WTC11 (cell line): ENCODE results near the gene CYP4A22. TPM values are rescaled to one million over a fixed set of nuclear protein-coding genes. Genes with fewer than 3 reads are reported as not detected.
"Not testable (repeated sequence)": the region's sequence is repeated elsewhere in the genome, so short reads cannot be mapped to it uniquely, and the experiment has no call there.

Experiments used
- ATAC-seq: fragments of 200-7000 bp; cut with Tn5 transposase; 2 replicates; pipeline ENCODE4 v1.10.0; 2021; ENCODE audit warnings: mild to moderate bottlenecking, moderate library complexity
- CTCF ChIA-PET: fragments of 300-600 bp; sonication (Branson Sonifier 250); formaldehyde crosslinking; loops from one replicate; lab custom pipeline; 2021; ENCODE audit warnings: antibody characterized with exemption; lab: Charles Lee
- POLR2A ChIA-PET: fragments of 350-600 bp; sonication (Branson Sonifier 250); formaldehyde crosslinking; loops from one replicate; lab custom pipeline; 2021; ENCODE audit warnings: antibody characterized with exemption; lab: Charles Lee
- DNase-seq: peaks from one replicate; pipeline ENCODE4 v3.0.0; 2021; ENCODE audit warnings: low spot score
- H3K27ac Mint-ChIP-seq: 2 replicates; pipeline ENCODE4 v1.8.0; 2021; ENCODE audit warnings: mixed read lengths
- H3K27me3 Mint-ChIP-seq: 2 replicates; pipeline ENCODE4 v1.8.0; 2021; ENCODE audit warnings: low read depth, mild to moderate bottlenecking, moderate library complexity, mixed read lengths
- H3K36me3 Mint-ChIP-seq: 2 replicates; pipeline ENCODE4 v1.8.0; 2021; ENCODE audit warnings: mixed read lengths
- H3K4me1 Mint-ChIP-seq: 2 replicates; pipeline ENCODE4 v1.8.0; 2022; ENCODE audit warnings: mixed read lengths
- H3K4me3 Mint-ChIP-seq: 2 replicates; pipeline ENCODE4 v1.8.0; 2021; ENCODE audit warnings: mild to moderate bottlenecking, moderate library complexity, mixed read lengths
- H3K9me3 Mint-ChIP-seq: 2 replicates; pipeline ENCODE4 v1.8.0; 2021; ENCODE audit warnings: mixed read lengths
- ATF6 ChIP-seq: sonication (generic); formaldehyde crosslinking; IDR thresholded peaks from 2 replicates; pipeline ENCODE4 v1.8.1; 2023; ENCODE audit warnings: mild to moderate bottlenecking, missing genetic modification reagents
- MAX ChIP-seq: sonication (generic); formaldehyde crosslinking; IDR thresholded peaks from 2 replicates; pipeline ENCODE4 v1.8.0; 2022; ENCODE audit warnings: mild to moderate bottlenecking, missing genetic modification reagents
- NFATC4 ChIP-seq: fragments of 250-450 bp; sonication (Bioruptor Pico); IDR thresholded peaks from 2 replicates; pipeline ENCODE4 v1.9.0; 2021; ENCODE audit warnings: mild to moderate bottlenecking
- PRDM15 ChIP-seq: sonication (generic); formaldehyde crosslinking; IDR thresholded peaks from 2 replicates; pipeline ENCODE4 v1.8.0; 2022; ENCODE audit warnings: missing genetic modification reagents
- PREB ChIP-seq: sonication (generic); formaldehyde crosslinking; IDR thresholded peaks from 2 replicates; pipeline ENCODE4 v1.8.1; 2022; ENCODE audit warnings: mild to moderate bottlenecking, missing genetic modification reagents, moderate library complexity, borderline replicate concordance
- PRRX2 ChIP-seq: fragments of 250-450 bp; sonication (Bioruptor Pico); IDR thresholded peaks from 2 replicates; pipeline ENCODE4 v1.8.0; 2021; ENCODE audit warnings: mild to moderate bottlenecking
- SMAD4 ChIP-seq: sonication (generic); formaldehyde crosslinking; IDR thresholded peaks from 2 replicates; pipeline ENCODE4 v1.8.0; 2022; ENCODE audit warnings: mild to moderate bottlenecking, missing genetic modification reagents
- total RNA-seq: library from RNA; stranded (reverse); gene quantifications from 3 replicates; pipeline ENCODE4 v1.2.3, GENCODE V29; 2021
- TF ChIP-seq, protein P1 (sequence below): sonication (generic); formaldehyde crosslinking; IDR thresholded peaks from 2 replicates; pipeline ENCODE4 v1.8.0; 2022; ENCODE audit warnings: mild to moderate bottlenecking, missing genetic modification reagents
- TF ChIP-seq, protein P2 (sequence below): sonication (generic); formaldehyde crosslinking; IDR thresholded peaks from 2 replicates; pipeline ENCODE4 v1.8.1; 2023; ENCODE audit warnings: mild to moderate bottlenecking, missing genetic modification reagents, borderline replicate concordance
- TF ChIP-seq, protein P3 (sequence below): sonication (generic); formaldehyde crosslinking; conservative IDR thresholded peaks from 2 replicates; pipeline ENCODE4 v1.8.1; 2022; ENCODE audit warnings: mild to moderate bottlenecking, missing genetic modification reagents

The CYP4A22 gene
- total RNA-seq, 1 experiment from 2014 or later, result not detected

- TF ChIP-seq, protein P1, sequence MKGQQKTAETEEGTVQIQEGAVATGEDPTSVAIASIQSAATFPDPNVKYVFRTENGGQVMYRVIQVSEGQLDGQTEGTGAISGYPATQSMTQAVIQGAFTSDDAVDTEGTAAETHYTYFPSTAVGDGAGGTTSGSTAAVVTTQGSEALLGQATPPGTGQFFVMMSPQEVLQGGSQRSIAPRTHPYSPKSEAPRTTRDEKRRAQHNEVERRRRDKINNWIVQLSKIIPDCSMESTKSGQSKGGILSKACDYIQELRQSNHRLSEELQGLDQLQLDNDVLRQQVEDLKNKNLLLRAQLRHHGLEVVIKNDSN (CRISPR knock-in tag), result no peak
- no peak for TF ChIP-seq PRDM15
Observed at GRCh38 chr1:47137925-47138615, 829 bp downstream of the CYP4A22 start (continued).

- H3K4me1 Mint-ChIP-seq, H3K36me3 Mint-ChIP-seq, H3K4me3 Mint-ChIP-seq, H3K27ac Mint-ChIP-seq, DNase-seq, ATAC-seq, CTCF ChIA-PET, POLR2A ChIA-PET, H3K9me3 Mint-ChIP-seq: not testable (repeated sequence)
- peaks cover 41% of the 10 kb centered on the region for H3K27me3 Mint-ChIP-seq
Observed at GRCh38 chr1:47140358-47140757, 3.1 kb downstream of the CYP4A22 start.

DNA sequence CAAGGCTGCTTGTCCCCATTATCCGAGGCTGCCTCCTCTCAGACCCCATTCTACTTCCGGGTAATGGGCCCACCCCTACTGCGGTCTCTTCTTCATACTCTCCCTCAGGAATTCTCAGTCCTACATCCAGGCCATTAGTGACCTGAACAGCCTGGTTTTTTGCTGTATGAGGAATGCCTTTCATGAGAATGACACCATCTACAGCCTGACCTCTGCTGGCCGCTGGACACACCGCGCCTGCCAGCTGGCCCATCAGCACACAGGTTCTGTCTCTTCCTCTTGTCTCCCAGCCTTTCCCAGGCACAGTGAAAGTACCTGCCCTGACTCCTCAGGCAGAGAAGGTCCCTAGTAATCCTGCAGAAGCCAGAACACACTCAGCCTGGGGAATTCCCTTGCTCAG lies 6.4 kb downstream of the CYP4A22 start:
- POLR2A ChIA-PET, result not testable (repeated sequence)

DNA sequence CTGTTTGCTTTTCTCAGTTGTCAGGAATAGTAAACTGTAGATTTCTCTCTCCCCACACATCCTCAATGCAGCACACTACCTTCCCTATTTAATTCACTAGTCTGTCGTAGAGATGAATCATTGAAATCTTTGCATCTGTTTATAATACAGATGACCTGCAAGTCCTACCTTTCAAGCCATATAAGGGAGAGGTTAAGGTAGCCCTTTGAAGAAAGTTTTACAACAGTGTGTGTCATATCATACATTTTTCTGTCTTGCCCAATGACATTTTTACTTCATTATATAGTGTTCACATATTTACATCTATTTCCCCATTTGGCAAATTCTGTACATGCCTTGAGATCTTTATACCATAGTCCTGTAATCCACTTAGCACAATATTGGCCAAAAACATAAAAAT lies 9.3 kb downstream of the CYP4A22 start:
- not testable (repeated sequence) for H3K9me3 Mint-ChIP-seq, H3K4me1 Mint-ChIP-seq

More for the DNA sequence above, 6.4 kb downstream of the CYP4A22 start:
- H3K27ac Mint-ChIP-seq, H3K9me3 Mint-ChIP-seq, H3K36me3 Mint-ChIP-seq, CTCF ChIA-PET, H3K4me1 Mint-ChIP-seq, H3K4me3 Mint-ChIP-seq: not testable (repeated sequence)
- peaks cover 14% of the 10 kb centered on the region for H3K27me3 Mint-ChIP-seq
- ATAC-seq (peak; percentile 91), DNase-seq (peak; percentile 51)

DNA sequence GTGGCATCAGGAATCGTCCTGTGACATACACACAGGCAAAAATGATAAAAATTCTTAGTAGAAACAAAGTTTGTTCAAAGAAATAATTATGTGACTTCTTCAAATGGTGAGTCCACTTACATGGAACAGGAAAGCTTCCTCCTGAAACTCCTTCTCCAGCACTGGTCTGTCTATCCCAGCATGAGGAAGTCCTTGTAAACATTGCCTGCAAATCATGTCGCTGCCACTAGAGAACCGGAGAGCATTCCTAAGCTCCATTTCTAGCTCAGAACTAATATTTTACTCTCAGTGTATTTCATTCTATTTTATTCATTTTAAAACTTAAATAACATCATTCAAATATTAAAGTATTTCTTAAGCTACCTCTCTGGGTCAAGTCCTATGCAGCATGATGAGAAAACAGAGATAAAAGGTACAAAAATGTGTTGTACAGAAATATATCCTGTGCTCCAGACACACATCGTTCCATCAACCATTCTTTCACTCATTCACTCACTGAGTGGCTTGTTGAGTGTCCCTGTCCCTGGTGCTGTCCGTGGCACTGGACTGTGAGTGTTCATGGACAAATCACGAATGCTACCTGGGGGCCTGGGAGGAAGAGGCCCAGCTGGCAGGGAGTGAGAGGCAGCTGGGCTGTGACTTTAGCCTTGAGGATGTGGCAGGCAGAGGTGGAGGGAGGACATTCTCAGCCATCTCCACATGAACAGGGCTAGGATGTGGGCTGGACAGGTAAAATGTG lies 10.0 kb downstream of the CYP4A22 start:
- CTCF ChIA-PET, result interaction anchor here (0.8 to 1.2 kb wide), 4 partner anchors 28 to 46 kb away, joined by 3 to 8 read pairs (median 4); no protein-coding TSS in a partner anchor
- ATAC-seq, result peak; percentile 27; the same call in 1 of the 2 replicates
- TF ChIP-seq SMAD4 (CRISPR knock-in tag) (no peak), PRRX2 (CRISPR knock-in tag) (no peak), NFATC4 (CRISPR knock-in tag) (no peak), MAX (CRISPR knock-in tag) (no peak), PREB (CRISPR knock-in tag) (no peak), ATF6 (CRISPR knock-in tag) (no peak)
- TF ChIP-seq, protein P2, sequence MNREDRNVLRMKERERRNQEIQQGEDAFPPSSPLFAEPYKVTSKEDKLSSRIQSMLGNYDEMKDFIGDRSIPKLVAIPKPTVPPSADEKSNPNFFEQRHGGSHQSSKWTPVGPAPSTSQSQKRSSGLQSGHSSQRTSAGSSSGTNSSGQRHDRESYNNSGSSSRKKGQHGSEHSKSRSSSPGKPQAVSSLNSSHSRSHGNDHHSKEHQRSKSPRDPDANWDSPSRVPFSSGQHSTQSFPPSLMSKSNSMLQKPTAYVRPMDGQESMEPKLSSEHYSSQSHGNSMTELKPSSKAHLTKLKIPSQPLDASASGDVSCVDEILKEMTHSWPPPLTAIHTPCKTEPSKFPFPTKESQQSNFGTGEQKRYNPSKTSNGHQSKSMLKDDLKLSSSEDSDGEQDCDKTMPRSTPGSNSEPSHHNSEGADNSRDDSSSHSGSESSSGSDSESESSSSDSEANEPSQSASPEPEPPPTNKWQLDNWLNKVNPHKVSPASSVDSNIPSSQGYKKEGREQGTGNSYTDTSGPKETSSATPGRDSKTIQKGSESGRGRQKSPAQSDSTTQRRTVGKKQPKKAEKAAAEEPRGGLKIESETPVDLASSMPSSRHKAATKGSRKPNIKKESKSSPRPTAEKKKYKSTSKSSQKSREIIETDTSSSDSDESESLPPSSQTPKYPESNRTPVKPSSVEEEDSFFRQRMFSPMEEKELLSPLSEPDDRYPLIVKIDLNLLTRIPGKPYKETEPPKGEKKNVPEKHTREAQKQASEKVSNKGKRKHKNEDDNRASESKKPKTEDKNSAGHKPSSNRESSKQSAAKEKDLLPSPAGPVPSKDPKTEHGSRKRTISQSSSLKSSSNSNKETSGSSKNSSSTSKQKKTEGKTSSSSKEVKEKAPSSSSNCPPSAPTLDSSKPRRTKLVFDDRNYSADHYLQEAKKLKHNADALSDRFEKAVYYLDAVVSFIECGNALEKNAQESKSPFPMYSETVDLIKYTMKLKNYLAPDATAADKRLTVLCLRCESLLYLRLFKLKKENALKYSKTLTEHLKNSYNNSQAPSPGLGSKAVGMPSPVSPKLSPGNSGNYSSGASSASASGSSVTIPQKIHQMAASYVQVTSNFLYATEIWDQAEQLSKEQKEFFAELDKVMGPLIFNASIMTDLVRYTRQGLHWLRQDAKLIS (CRISPR knock-in tag), result no peak
- TF ChIP-seq, protein P3, sequence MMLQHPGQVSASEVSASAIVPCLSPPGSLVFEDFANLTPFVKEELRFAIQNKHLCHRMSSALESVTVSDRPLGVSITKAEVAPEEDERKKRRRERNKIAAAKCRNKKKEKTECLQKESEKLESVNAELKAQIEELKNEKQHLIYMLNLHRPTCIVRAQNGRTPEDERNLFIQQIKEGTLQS (CRISPR knock-in tag), result no peak

More for the DNA sequence above, 9.3 kb downstream of the CYP4A22 start:
- H3K4me3 Mint-ChIP-seq, ATAC-seq, H3K27ac Mint-ChIP-seq, H3K36me3 Mint-ChIP-seq, DNase-seq, POLR2A ChIA-PET, H3K27me3 Mint-ChIP-seq: not testable (repeated sequence)
- CTCF ChIA-PET, result interaction anchor here (0.8 to 1.2 kb wide), 3 partner anchors 29 to 47 kb away, joined by 3 to 8 read pairs (median 3); no protein-coding TSS in a partner anchor

More for the DNA sequence above, 10.0 kb downstream of the CYP4A22 start:
- H3K36me3 Mint-ChIP-seq, result no peaks in the 10 kb centered on the region
- H3K9me3 Mint-ChIP-seq, result no peaks in the 10 kb centered on the region
- POLR2A ChIA-PET, result no interaction called here
- H3K27ac Mint-ChIP-seq, result no peak overlapping the region
- H3K27me3 Mint-ChIP-seq, result peaks cover 4% of the 10 kb centered on the region; the same call in 1 of the 2 replicates
- DNase-seq, result no peak
- H3K4me3 Mint-ChIP-seq, result no peak overlapping the region
- H3K4me1 Mint-ChIP-seq, result peaks cover 3% of the 10 kb centered on the region; the same call in 1 of the 2 replicates
